ENCODE results near the gene OXT. TPM values are rescaled to one million over a fixed set of nuclear protein-coding genes. Genes with fewer than 3 reads are reported as not detected.

The OXT gene
- total and polyA plus RNA-seq, 2 of the 4 experiments (the other 2 are of a cell fraction): not detected

GRCh38 chr20:3032624-3033023 lies 38.8 kb upstream of the OXT start:
- dilution Hi-C loops (cut with HindIII; ENCODE audit: low sequenced_read_pairs, unreplicated experiment) (no loop called here), intact Hi-C loops (cut with micrococcal nuclease) (no loop called here), in situ Hi-C loops (cut with MboI; ENCODE audit: low sequenced_read_pairs) (no loop called here)
- Histone ChIP-seq H3K4me1 (ENCODE audit: control insufficient read depth, insufficient read depth, low read length) (no peaks in the 10 kb centered on the region), H3K14ac (replicated peaks; ENCODE audit: low read depth, low read length) (no peak overlapping the region), H2BK20ac (ENCODE audit: low read depth, low read length) (no peak overlapping the region), H2AK5ac (ENCODE audit: low read depth, low read length) (no peak overlapping the region), H3K9ac (ENCODE audit: low read depth, low read length) (no peak overlapping the region), H2BK5ac (ENCODE audit: low read depth, low read length, poor library complexity, severe bottlenecking) (no peak overlapping the region), H3K9me3 (ENCODE audit: control insufficient read depth, insufficient read depth, low read length) (no peaks in the 10 kb centered on the region), H2AFZ (replicated peaks; ENCODE audit: low read length, poor library complexity) (no peak overlapping the region), H4K8ac (ENCODE audit: low read depth in 2 of 2, low read length in 2 of 2) (no peak overlapping the region), H3K4me3 (ENCODE audit: insufficient read depth, low read depth, low read length) (no peak overlapping the region), H3K18ac (ENCODE audit: low read depth, low read length) (no peak overlapping the region), H4K91ac (ENCODE audit: insufficient read depth, low read depth, low read length) (no peak overlapping the region), H3K23ac (ENCODE audit: low read depth, low read length) (no peak overlapping the region), H3K56ac (ENCODE audit: extremely low read depth, insufficient read depth, low read length) (no peak overlapping the region), H3K36me3 (ENCODE audit: control insufficient read depth, insufficient read depth, low read length) (peaks cover 48% of the 10 kb centered on the region), H3K4ac (ENCODE audit: low read depth, low read length) (no peak overlapping the region), H2AK9ac (replicated peaks; ENCODE audit: low read depth, low read length, poor library complexity) (no peak overlapping the region), H2BK120ac (ENCODE audit: low read depth, low read length) (no peak overlapping the region), H3K79me1 (ENCODE audit: low read depth in 1 of 2, low read length in 2 of 2) (no peaks in the 10 kb centered on the region), H2BK15ac (ENCODE audit: low read depth, low read length) (no peak overlapping the region), H3K9me1 (ENCODE audit: insufficient read depth, low read length) (0 out of 2 replicates have a peak, but pooled peaks cover 3% of the 10 kb centered on the region), H3K27ac (ENCODE audit: insufficient read depth, low read length) (no peak overlapping the region), H3K4me2 (ENCODE audit: low read depth, low read length) (no peak overlapping the region), H4K5ac (ENCODE audit: low read depth, low read length) (no peak overlapping the region), H4K20me1 (ENCODE audit: insufficient read depth, low read length) (no peaks in the 10 kb centered on the region), H3K27me3 (ENCODE audit: control insufficient read depth, insufficient read depth, low read length) (no peaks in the 10 kb centered on the region)
- no peak for DNase-seq
- no peak for ATAC-seq (ENCODE audit: low read depth)
- CTCF ChIA-PET: no interaction called here
- TF ChIP-seq SMC3 (IDR thresholded peaks at IDR 0.05; ENCODE audit: low read depth, low read length) (no peak), USF2 (IDR thresholded peaks at IDR 0.05; ENCODE audit: low read depth, low read length) (no peak), MXI1 (IDR thresholded peaks at IDR 0.05; ENCODE audit: borderline replicate concordance, low read depth, low read length) (no peak)
- POLR2A ChIA-PET (ENCODE audit: unreplicated experiment): no interaction called here
- 92% methylated on average over 5 of the region's 8 CpGs; no CpG with 5 or more reads in 1 of the 2 experiments for WGBS, 2 experiments (ENCODE audit: extremely low coverage in 2 of 2, insufficient read length in 1 of 2)
- BruUV-seq (replicated peaks): no TSS peak

All from IMR-90 (cell line).